ENCODE results near the gene SPR.

Gene SPR

DNA sequence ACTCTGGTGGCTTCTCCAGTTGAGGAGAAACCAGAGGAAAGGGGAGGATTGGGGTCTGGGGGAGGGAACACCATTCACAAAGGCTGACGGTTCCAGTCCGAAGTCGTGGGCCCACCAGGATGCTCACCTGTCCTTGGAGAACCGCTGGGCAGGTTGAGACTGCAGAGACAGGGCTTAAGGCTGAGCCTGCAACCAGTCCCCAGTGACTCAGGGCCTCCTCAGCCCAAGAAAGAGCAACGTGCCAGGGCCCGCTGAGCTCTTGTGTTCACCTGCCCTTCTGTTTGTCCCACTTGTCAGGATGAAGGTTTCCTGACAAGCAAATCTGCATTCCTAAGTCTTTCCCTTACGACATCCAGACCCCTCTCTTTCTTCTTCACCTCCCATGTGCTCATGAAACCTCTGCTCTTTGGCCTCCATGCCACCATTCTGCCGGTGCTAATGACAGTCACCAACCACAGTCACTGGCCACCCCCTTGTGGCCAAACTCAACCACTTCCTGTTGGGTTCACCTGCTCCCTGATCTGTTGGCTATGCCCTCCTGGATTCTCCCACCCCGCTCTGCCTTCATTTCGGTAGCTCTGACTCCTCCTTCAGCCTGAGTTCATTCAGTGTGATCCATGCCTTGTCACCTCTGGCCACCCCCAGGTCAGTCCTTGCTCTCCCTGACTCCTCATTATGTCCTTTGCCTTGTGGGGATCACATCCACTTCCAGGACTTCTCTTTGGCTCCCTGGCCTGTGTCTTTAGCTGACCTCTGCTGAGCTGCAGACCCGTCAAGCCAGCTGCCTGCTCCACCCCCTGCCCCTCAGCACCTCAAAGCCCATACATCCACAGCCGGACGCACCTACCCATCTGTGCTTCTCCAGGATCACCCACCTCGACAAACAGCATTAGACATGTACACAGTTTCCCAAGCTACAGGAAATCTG, 47.7 kb downstream of the SPR start:
- no peak overlapping the region for H3K4me2 ChIP-seq (ENCODE audit: low read depth, low read length, poor library complexity, severe bottlenecking)
- H3K4me3 ChIP-seq (ENCODE audit: insufficient read depth, low read length, poor library complexity, severe bottlenecking): no peak overlapping the region
- H2AFZ ChIP-seq (ENCODE audit: low read depth, low read length, severe bottlenecking): no peak overlapping the region
- H3K27me3 ChIP-seq (ENCODE audit: low read length): no peaks in the 10 kb centered on the region
- no peaks in the 10 kb centered on the region for H3K9me3 ChIP-seq (ENCODE audit: insufficient read depth, low read length)
- no peaks in the 10 kb centered on the region for H3K9me2 ChIP-seq (replicated peaks; ENCODE audit: insufficient read depth, low read length)
- no peaks in the 10 kb centered on the region for H4K20me1 ChIP-seq (ENCODE audit: low read depth, low read length)
- no peaks in the 10 kb centered on the region for H3F3A ChIP-seq (ENCODE audit: insufficient read depth)
- H3K79me2 ChIP-seq (ENCODE audit: insufficient read depth, low read length): no peaks in the 10 kb centered on the region
- TF ChIP-seq, protein P1, sequence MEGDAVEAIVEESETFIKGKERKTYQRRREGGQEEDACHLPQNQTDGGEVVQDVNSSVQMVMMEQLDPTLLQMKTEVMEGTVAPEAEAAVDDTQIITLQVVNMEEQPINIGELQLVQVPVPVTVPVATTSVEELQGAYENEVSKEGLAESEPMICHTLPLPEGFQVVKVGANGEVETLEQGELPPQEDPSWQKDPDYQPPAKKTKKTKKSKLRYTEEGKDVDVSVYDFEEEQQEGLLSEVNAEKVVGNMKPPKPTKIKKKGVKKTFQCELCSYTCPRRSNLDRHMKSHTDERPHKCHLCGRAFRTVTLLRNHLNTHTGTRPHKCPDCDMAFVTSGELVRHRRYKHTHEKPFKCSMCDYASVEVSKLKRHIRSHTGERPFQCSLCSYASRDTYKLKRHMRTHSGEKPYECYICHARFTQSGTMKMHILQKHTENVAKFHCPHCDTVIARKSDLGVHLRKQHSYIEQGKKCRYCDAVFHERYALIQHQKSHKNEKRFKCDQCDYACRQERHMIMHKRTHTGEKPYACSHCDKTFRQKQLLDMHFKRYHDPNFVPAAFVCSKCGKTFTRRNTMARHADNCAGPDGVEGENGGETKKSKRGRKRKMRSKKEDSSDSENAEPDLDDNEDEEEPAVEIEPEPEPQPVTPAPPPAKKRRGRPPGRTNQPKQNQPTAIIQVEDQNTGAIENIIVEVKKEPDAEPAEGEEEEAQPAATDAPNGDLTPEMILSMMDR (IDR thresholded peaks at IDR 0.05; ENCODE audit: insufficient read depth, low read length, poor library complexity, severe bottlenecking): no peak
- TF ChIP-seq EZH2phosphoT487 (conservative IDR thresholded peaks at IDR 0.05; ENCODE audit: low read length): no peak
- H3K36me3 ChIP-seq (ENCODE audit: low read length): no peaks in the 10 kb centered on the region
- H3K9ac ChIP-seq (ENCODE audit: low read length): no peak overlapping the region
- H3K27ac ChIP-seq (ENCODE audit: low read depth, low read length): no peak overlapping the region

DNA sequence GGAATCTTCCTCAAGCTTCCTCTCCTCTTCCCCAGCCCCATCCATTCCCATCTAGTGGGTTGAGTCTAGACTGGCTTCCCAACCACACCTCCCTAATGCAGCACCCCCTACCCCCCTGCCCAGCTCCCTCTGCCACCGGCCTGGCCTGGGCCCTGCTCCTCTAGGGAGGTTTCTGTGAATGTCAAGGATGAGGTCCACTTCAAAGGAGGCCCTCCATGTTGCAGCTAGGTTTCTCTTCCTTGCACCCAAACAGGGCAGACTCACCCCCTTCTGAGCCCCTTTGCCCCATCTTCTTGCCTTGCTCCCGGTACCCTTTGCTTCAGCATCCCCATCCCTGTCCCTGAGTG, 48.4 kb downstream of the SPR start:
- Histone ChIP-seq H3K4me2 (ENCODE audit: low read depth, low read length, poor library complexity, severe bottlenecking) (no peak overlapping the region), H3K4me3 (ENCODE audit: insufficient read depth, low read length, poor library complexity, severe bottlenecking) (no peak overlapping the region), H3K27me3 (ENCODE audit: low read length) (no peaks in the 10 kb centered on the region), H3K9me3 (ENCODE audit: insufficient read depth, low read length) (no peaks in the 10 kb centered on the region), H3K9ac (ENCODE audit: low read length) (no peak overlapping the region), H3K79me2 (ENCODE audit: insufficient read depth, low read length) (no peaks in the 10 kb centered on the region), H3K27ac (ENCODE audit: low read depth, low read length) (no peak overlapping the region), H3F3A (ENCODE audit: insufficient read depth) (no peaks in the 10 kb centered on the region), H4K20me1 (ENCODE audit: low read depth, low read length) (no peaks in the 10 kb centered on the region), H2AFZ (ENCODE audit: low read depth, low read length, severe bottlenecking) (no peak overlapping the region), H3K36me3 (ENCODE audit: low read length) (no peaks in the 10 kb centered on the region), H3K9me2 (replicated peaks; ENCODE audit: insufficient read depth, low read length) (no peaks in the 10 kb centered on the region)
- TF ChIP-seq, protein P1 (IDR thresholded peaks at IDR 0.05; ENCODE audit: insufficient read depth, low read length, poor library complexity, severe bottlenecking): no peak
- no peak for TF ChIP-seq EZH2phosphoT487 (conservative IDR thresholded peaks at IDR 0.05; ENCODE audit: low read length)

DNA sequence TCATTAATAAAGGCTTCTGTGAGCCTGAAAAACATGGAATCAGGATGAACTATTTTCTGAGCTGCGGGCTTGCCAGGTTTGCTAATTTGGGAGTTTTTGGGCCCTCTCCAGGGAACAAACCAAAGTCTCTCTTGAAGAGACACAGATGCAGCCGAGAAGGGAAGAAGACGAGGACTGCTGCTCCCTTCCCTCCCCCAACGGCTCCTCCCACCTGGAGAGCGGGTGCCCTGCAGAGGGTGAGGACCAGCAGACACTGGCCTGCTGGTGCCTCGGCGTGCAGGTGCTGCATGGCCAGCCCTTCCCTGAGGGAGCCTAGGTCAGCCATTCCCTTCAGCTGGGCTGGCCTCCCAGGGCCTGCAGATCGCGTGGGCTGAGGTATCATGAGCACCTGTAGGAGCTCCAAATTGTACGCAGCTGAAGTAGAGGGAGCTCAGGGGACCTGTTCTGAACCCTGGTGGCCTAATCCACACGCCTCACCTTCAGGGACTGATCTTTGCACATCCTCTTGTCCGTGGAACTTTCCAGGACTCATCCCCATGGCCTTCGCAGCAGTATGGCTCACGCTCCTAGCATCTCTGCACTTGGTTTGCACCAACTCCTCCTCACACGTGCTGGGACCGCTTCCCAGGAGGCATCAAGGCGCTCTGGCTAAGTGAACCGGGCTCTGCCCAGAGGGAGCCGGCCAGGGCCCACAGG, 49.6 kb downstream of the SPR start:
- H3K27ac ChIP-seq (ENCODE audit: low read depth, low read length): no peak overlapping the region
- H3K9me2 ChIP-seq (replicated peaks; ENCODE audit: insufficient read depth, low read length): no peaks in the 10 kb centered on the region
- H3K79me2 ChIP-seq (ENCODE audit: insufficient read depth, low read length): no peaks in the 10 kb centered on the region
- H3K36me3 ChIP-seq (ENCODE audit: low read length): no peaks in the 10 kb centered on the region
- H3K27me3 ChIP-seq (ENCODE audit: low read length): no peaks in the 10 kb centered on the region
- no peak overlapping the region for H3K4me2 ChIP-seq (ENCODE audit: low read depth, low read length, poor library complexity, severe bottlenecking)
- H3K4me3 ChIP-seq (ENCODE audit: insufficient read depth, low read length, poor library complexity, severe bottlenecking): no peak overlapping the region
- H2AFZ ChIP-seq (ENCODE audit: low read depth, low read length, severe bottlenecking): no peak overlapping the region
- H3K9me3 ChIP-seq (ENCODE audit: insufficient read depth, low read length): no peaks in the 10 kb centered on the region
- no peaks in the 10 kb centered on the region for H3F3A ChIP-seq (ENCODE audit: insufficient read depth)
- H4K20me1 ChIP-seq (ENCODE audit: low read depth, low read length): no peaks in the 10 kb centered on the region
- no peak for TF ChIP-seq EZH2phosphoT487 (conservative IDR thresholded peaks at IDR 0.05; ENCODE audit: low read length)
- TF ChIP-seq, protein P1 (IDR thresholded peaks at IDR 0.05; ENCODE audit: insufficient read depth, low read length, poor library complexity, severe bottlenecking): no peak
- no peak overlapping the region for H3K9ac ChIP-seq (ENCODE audit: low read length)
